ENCODE measurements around the gene SLIT3.

Gene SLIT3

DNA sequence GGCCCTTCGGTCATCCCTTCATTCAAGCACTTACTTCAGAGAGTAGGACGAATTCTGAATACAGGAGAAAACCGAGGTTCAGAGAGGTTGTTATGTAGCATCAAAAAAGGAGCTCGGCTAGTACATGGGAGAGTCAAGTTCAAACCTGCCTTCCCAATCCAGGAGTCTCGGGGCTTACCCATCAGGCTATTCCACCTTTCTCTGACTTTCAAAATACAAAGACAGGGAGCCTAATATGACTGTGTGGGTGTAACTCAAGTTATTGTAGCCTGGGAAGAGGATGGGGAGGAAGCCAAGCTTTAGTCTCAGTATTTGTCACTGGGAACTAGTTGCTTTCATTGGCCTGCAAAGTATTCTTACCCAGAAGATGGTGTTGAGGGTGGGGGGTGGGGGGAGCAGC lies 447.0 kb downstream of the SLIT3 start:
- H3K9me3 ChIP-seq (ENCODE audit: control insufficient read depth, insufficient read depth, low read length): no peaks in the 10 kb centered on the region
- no peak overlapping the region for H3K4me2 ChIP-seq (ENCODE audit: low read length)
- H3K79me2 ChIP-seq (ENCODE audit: control insufficient read depth, low read length): no peaks in the 10 kb centered on the region
- no peaks in the 10 kb centered on the region for H4K20me1 ChIP-seq (ENCODE audit: control insufficient read depth, insufficient read depth, low read depth, low read length)
- no peaks in the 10 kb centered on the region for H3K9me2 ChIP-seq (replicated peaks; ENCODE audit: control insufficient read depth, low read length)
- TF ChIP-seq EZH2phosphoT487 (IDR thresholded peaks at IDR 0.05; ENCODE audit: borderline replicate concordance, low read length): no peak
- TF ChIP-seq, protein P1, sequence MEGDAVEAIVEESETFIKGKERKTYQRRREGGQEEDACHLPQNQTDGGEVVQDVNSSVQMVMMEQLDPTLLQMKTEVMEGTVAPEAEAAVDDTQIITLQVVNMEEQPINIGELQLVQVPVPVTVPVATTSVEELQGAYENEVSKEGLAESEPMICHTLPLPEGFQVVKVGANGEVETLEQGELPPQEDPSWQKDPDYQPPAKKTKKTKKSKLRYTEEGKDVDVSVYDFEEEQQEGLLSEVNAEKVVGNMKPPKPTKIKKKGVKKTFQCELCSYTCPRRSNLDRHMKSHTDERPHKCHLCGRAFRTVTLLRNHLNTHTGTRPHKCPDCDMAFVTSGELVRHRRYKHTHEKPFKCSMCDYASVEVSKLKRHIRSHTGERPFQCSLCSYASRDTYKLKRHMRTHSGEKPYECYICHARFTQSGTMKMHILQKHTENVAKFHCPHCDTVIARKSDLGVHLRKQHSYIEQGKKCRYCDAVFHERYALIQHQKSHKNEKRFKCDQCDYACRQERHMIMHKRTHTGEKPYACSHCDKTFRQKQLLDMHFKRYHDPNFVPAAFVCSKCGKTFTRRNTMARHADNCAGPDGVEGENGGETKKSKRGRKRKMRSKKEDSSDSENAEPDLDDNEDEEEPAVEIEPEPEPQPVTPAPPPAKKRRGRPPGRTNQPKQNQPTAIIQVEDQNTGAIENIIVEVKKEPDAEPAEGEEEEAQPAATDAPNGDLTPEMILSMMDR (IDR thresholded peaks at IDR 0.05; ENCODE audit: low read depth, low read length, poor library complexity, severe bottlenecking): no peak
- H3K27ac ChIP-seq (ENCODE audit: low read depth, low read length): no peak overlapping the region
- no peaks in the 10 kb centered on the region for H3F3A ChIP-seq (ENCODE audit: control insufficient read depth, insufficient read depth)
- H3K4me3 ChIP-seq (ENCODE audit: low read length): no peak overlapping the region
- H3K36me3 ChIP-seq (ENCODE audit: control insufficient read depth, low read length): no peaks in the 10 kb centered on the region
- H3K27me3 ChIP-seq (ENCODE audit: control insufficient read depth, low read length): peaks cover 17% of the 10 kb centered on the region
- H3K4me1 ChIP-seq (ENCODE audit: control insufficient read depth, low read length): no peaks in the 10 kb centered on the region

GRCh38 chr5:168852329-168852728 lies 448.6 kb downstream of the SLIT3 start:
- H3K9me2 ChIP-seq (replicated peaks; ENCODE audit: control insufficient read depth, low read length): no peaks in the 10 kb centered on the region
- no peaks in the 10 kb centered on the region for H3K79me2 ChIP-seq (ENCODE audit: control insufficient read depth, low read length)
- H3F3A ChIP-seq (ENCODE audit: control insufficient read depth, insufficient read depth): no peaks in the 10 kb centered on the region
- no peaks in the 10 kb centered on the region for H3K4me1 ChIP-seq (ENCODE audit: control insufficient read depth, low read length)
- no peak overlapping the region for H3K4me2 ChIP-seq (ENCODE audit: low read length)
- H3K27me3 ChIP-seq (ENCODE audit: control insufficient read depth, low read length): peaks cover 17% of the 10 kb centered on the region
- H4K20me1 ChIP-seq (ENCODE audit: control insufficient read depth, insufficient read depth, low read depth, low read length): no peaks in the 10 kb centered on the region
- H3K36me3 ChIP-seq (ENCODE audit: control insufficient read depth, low read length): no peaks in the 10 kb centered on the region
- H3K9me3 ChIP-seq (ENCODE audit: control insufficient read depth, insufficient read depth, low read length): no peaks in the 10 kb centered on the region
- no peak overlapping the region for H3K27ac ChIP-seq (ENCODE audit: low read depth, low read length)
- no peak overlapping the region for H3K4me3 ChIP-seq (ENCODE audit: low read length)
- no peak for TF ChIP-seq EZH2phosphoT487 (IDR thresholded peaks at IDR 0.05; ENCODE audit: borderline replicate concordance, low read length)
- TF ChIP-seq, protein P1 (IDR thresholded peaks at IDR 0.05; ENCODE audit: low read depth, low read length, poor library complexity, severe bottlenecking): no peak

DNA sequence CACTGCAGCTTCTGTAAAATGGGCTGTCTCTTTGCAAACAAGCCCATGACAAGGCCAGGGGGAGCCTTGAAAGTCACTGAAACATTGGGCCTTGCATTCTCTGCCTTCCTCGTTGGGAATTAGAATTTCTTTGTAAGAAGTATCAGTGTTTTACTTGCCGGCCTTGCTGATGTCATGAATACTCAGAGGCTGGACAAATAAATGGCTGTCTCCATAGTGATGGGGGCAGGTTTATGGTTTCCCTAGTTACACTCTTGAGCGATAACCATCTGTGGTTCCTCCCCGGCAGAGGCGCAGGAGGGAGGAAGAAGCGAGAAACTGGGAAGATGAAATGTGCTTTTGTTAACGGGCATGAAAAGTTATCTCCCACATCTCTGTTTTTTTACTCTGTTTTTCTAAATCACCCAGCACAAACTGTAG lies 449.0 kb downstream of the SLIT3 start:
- H3K79me2 ChIP-seq (ENCODE audit: control insufficient read depth, low read length): no peaks in the 10 kb centered on the region
- H4K20me1 ChIP-seq (ENCODE audit: control insufficient read depth, insufficient read depth, low read depth, low read length): no peaks in the 10 kb centered on the region
- no peaks in the 10 kb centered on the region for H3K36me3 ChIP-seq (ENCODE audit: control insufficient read depth, low read length)
- no peak overlapping the region for H3K27ac ChIP-seq (ENCODE audit: low read depth, low read length)
- H3F3A ChIP-seq (ENCODE audit: control insufficient read depth, insufficient read depth): no peaks in the 10 kb centered on the region
- no peaks in the 10 kb centered on the region for H3K9me2 ChIP-seq (replicated peaks; ENCODE audit: control insufficient read depth, low read length)
- H3K4me3 ChIP-seq (ENCODE audit: low read length): no peak overlapping the region
- no peaks in the 10 kb centered on the region for H3K9me3 ChIP-seq (ENCODE audit: control insufficient read depth, insufficient read depth, low read length)
- TF ChIP-seq EZH2phosphoT487 (IDR thresholded peaks at IDR 0.05; ENCODE audit: borderline replicate concordance, low read length): no peak
- TF ChIP-seq, protein P1 (IDR thresholded peaks at IDR 0.05; ENCODE audit: low read depth, low read length, poor library complexity, severe bottlenecking): no peak
- H3K4me1 ChIP-seq (ENCODE audit: control insufficient read depth, low read length): no peaks in the 10 kb centered on the region
- peaks cover 17% of the 10 kb centered on the region for H3K27me3 ChIP-seq (ENCODE audit: control insufficient read depth, low read length)
- no peak overlapping the region for H3K4me2 ChIP-seq (ENCODE audit: low read length)

GRCh38 chr5:168850683-168851082 lies 450.3 kb downstream of the SLIT3 start:
- Histone ChIP-seq H3K4me2 (ENCODE audit: low read length) (no peak overlapping the region), H3K4me3 (ENCODE audit: low read length) (no peak overlapping the region), H3F3A (ENCODE audit: control insufficient read depth, insufficient read depth) (no peaks in the 10 kb centered on the region), H3K79me2 (ENCODE audit: control insufficient read depth, low read length) (no peaks in the 10 kb centered on the region), H3K9me3 (ENCODE audit: control insufficient read depth, insufficient read depth, low read length) (no peaks in the 10 kb centered on the region), H3K27me3 (ENCODE audit: control insufficient read depth, low read length) (peaks cover 17% of the 10 kb centered on the region), H4K20me1 (ENCODE audit: control insufficient read depth, insufficient read depth, low read depth, low read length) (no peaks in the 10 kb centered on the region), H3K36me3 (ENCODE audit: control insufficient read depth, low read length) (no peaks in the 10 kb centered on the region), H3K27ac (ENCODE audit: low read depth, low read length) (no peak overlapping the region), H3K9me2 (replicated peaks; ENCODE audit: control insufficient read depth, low read length) (no peaks in the 10 kb centered on the region), H3K4me1 (ENCODE audit: control insufficient read depth, low read length) (no peaks in the 10 kb centered on the region)
- TF ChIP-seq, protein P1 (IDR thresholded peaks at IDR 0.05; ENCODE audit: low read depth, low read length, poor library complexity, severe bottlenecking): no peak
- TF ChIP-seq EZH2phosphoT487 (IDR thresholded peaks at IDR 0.05; ENCODE audit: borderline replicate concordance, low read length): no peak

All from DOHH2 (cell line).